DMS153 (cell line): ENCODE measurements around the gene PRCD.

ENCODE experiments used
- DNase-seq: peaks from one replicate; lab custom pipeline; 2025; lab: John Stamatoyannopoulos, UW

PRCD gene

GRCh38 chr17:76572201-76572910, 32.5 kb downstream of the PRCD start:
- DNase-seq = no peak

GRCh38 chr17:76573096-76573495, 33.3 kb downstream of the PRCD start:
- no peak for DNase-seq

GRCh38 chr17:76574166-76574565, 34.3 kb downstream of the PRCD start:
- DNase-seq = no peak

GRCh38 chr17:76575570-76575969, 35.7 kb downstream of the PRCD start:
- DNase-seq = no peak

- no peak for DNase-seq
Observed at GRCh38 chr17:76576189-76576588, 36.3 kb downstream of the PRCD start.

GRCh38 chr17:76577876-76578275, 38.0 kb downstream of the PRCD start:
- DNase-seq = no peak

GRCh38 chr17:76578376-76578775, 38.5 kb downstream of the PRCD start:
- DNase-seq = no peak

GRCh38 chr17:76579281-76579680, 39.4 kb downstream of the PRCD start:
- no peak for DNase-seq

GRCh38 chr17:76581515-76581914, 41.7 kb downstream of the PRCD start:
- DNase-seq = no peak

GRCh38 chr17:76582660-76583059, 42.8 kb downstream of the PRCD start:
- DNase-seq = no peak

GRCh38 chr17:76584427-76585032, 44.7 kb downstream of the PRCD start:
- DNase-seq = no peak

GRCh38 chr17:76585033-76585648, 45.3 kb downstream of the PRCD start:
- no peak for DNase-seq

GRCh38 chr17:76585649-76586593, 46.1 kb downstream of the PRCD start, which contains the start of gene ST6GALNAC2:
TSS of gene ST6GALNAC2 (minus strand) at chr17:76585860. CDS start at chr17:76585808, 52 bp downstream.
- DNase-seq = peak; percentile 39

- peak; percentile 72 for DNase-seq
Observed at GRCh38 chr17:76586741-76587487, 47.1 kb downstream of the PRCD start.

GRCh38 chr17:76588182-76588581, 48.3 kb downstream of the PRCD start:
- DNase-seq = no peak

- peak; percentile 88 for DNase-seq
Observed at GRCh38 chr17:76593384-76593826, 53.6 kb downstream of the PRCD start.

GRCh38 chr17:76593959-76594358, 54.1 kb downstream of the PRCD start:
- no peak for DNase-seq

- DNase-seq = no peak
Observed at GRCh38 chr17:76594690-76595089, 54.8 kb downstream of the PRCD start.
